Fibroblast of villous mesenchyme (primary cell): ENCODE measurements around the gene DNM2. TPM values are rescaled to one million over a fixed set of nuclear protein-coding genes. Genes with fewer than 3 reads are reported as not detected.
"Not testable (repeated sequence)": the region's sequence is repeated elsewhere in the genome, so short reads cannot be mapped to it uniquely, and the experiment has no call there.

Experiments used
- DNase-seq: peaks from one replicate; pipeline ENCODE4 v3.0.0-alpha.2; 2010; ENCODE audit warnings: low read depth
- H3K4me3 ChIP-seq: 2 replicates; pipeline ENCODE4 v1.5.1; 2011; ENCODE audit warnings: low read depth, mild to moderate bottlenecking, low read length
- CTCF ChIP-seq: IDR thresholded peaks from 2 replicates; pipeline ENCODE4 v1.5.1; 2012; ENCODE audit warnings: low read depth, mild to moderate bottlenecking, low read length; ENCODE audit not compliant: insufficient read depth
- total RNA-seq: library from RNA; depleted of rRNA; stranded (reverse); fragments of >200 nt; gene quantifications from 2 replicates; pipeline ENCODE4 v1.2.3, GENCODE V29; 2012

DNM2 gene
- total RNA-seq, result 101 and 107 TPM in 2 replicates

GRCh38 chr19:10717356-10718204 lies at the start of gene DNM2:
Gene DNM2 (plus strand): TSS chr19:10718079. CDS start chr19:10718243, 164 bp downstream.
- TF ChIP-seq CTCF, result peak; percentile 83
- DNase-seq, result peak; percentile 100
- H3K4me3 ChIP-seq, result peak within 1 kb of the TSS; percentile 82

GRCh38 chr19:10669246-10669645 lies 48.6 kb upstream of the DNM2 start:
- H3K4me3 ChIP-seq, result no peak overlapping the region
- no peak for TF ChIP-seq CTCF
- no peak for DNase-seq

- no peak for TF ChIP-seq CTCF
- DNase-seq, result peak; percentile 81
Observed at GRCh38 chr19:10670182-10670581, 47.7 kb upstream of the DNM2 start.

GRCh38 chr19:10670876-10671804 lies 46.7 kb upstream of the DNM2 start:
- no peak for TF ChIP-seq CTCF
- H3K4me3 ChIP-seq, result no peak overlapping the region
- no peak for DNase-seq

More at GRCh38 chr19:10670182-10670581, 47.7 kb upstream of the DNM2 start:
- H3K4me3 ChIP-seq, result no peak overlapping the region

- H3K4me3 ChIP-seq, DNase-seq: not testable (repeated sequence)
Observed at GRCh38 chr19:10671922-10672321, 46.0 kb upstream of the DNM2 start.

- DNase-seq, H3K4me3 ChIP-seq: not testable (repeated sequence)
Observed at GRCh38 chr19:10675214-10675613, 42.7 kb upstream of the DNM2 start.

GRCh38 chr19:10677751-10678150 lies 40.1 kb upstream of the DNM2 start:
- DNase-seq, result no peak
- TF ChIP-seq CTCF, result no peak
- no peak overlapping the region for H3K4me3 ChIP-seq
